ENCODE results near the gene MED23.

The MED23 gene

DNA sequence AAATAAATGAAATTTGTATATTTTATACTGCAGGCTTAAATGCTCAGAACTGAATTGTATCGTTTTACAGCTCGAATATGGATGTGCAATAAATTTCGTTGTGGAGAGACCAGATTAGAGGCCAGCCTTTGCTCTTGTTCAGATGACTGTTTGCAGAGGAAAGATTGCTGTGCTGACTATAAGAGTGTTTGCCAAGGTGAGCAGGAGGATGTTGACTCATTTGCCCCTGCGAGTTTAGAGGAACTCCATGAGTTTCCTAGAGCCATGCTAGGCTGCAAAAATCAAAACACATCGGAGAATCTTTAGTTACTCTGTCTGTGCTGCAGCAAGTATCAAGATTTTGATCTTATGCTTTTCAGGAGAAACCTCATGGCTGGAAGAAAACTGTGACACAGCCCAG, 24.4 kb upstream of the MED23 start:
- TF ChIP-seq, protein P1, sequence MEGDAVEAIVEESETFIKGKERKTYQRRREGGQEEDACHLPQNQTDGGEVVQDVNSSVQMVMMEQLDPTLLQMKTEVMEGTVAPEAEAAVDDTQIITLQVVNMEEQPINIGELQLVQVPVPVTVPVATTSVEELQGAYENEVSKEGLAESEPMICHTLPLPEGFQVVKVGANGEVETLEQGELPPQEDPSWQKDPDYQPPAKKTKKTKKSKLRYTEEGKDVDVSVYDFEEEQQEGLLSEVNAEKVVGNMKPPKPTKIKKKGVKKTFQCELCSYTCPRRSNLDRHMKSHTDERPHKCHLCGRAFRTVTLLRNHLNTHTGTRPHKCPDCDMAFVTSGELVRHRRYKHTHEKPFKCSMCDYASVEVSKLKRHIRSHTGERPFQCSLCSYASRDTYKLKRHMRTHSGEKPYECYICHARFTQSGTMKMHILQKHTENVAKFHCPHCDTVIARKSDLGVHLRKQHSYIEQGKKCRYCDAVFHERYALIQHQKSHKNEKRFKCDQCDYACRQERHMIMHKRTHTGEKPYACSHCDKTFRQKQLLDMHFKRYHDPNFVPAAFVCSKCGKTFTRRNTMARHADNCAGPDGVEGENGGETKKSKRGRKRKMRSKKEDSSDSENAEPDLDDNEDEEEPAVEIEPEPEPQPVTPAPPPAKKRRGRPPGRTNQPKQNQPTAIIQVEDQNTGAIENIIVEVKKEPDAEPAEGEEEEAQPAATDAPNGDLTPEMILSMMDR (IDR thresholded peaks at IDR 0.05; ENCODE audit: borderline replicate concordance, insufficient read depth, low read depth, low read length): no peak
- H3K4me3 ChIP-seq (ENCODE audit: low read depth, low read length): no peak overlapping the region

DNA sequence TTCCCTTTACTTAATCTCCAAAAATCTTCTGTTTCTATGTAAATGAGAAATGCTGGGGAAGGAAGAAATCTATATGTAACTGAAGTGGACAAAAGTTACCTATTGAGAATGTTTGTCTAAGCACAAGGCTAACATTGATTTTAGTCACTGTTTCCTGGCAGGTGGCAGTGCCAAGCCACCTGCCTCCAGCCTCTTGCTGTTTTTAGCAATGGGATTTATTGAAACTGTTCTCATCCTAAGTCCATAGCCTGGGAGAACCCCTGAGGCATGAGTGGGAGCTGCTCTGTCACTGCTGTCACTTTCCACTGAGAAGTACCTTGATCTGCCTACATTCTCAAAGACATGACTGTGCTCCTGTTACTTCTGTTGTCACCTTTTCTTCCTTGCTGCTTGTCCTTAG, 23.7 kb upstream of the MED23 start:
- H3K4me3 ChIP-seq (ENCODE audit: low read depth, low read length): no peak overlapping the region
- TF ChIP-seq, protein P1 (IDR thresholded peaks at IDR 0.05; ENCODE audit: borderline replicate concordance, insufficient read depth, low read depth, low read length): no peak

DNA sequence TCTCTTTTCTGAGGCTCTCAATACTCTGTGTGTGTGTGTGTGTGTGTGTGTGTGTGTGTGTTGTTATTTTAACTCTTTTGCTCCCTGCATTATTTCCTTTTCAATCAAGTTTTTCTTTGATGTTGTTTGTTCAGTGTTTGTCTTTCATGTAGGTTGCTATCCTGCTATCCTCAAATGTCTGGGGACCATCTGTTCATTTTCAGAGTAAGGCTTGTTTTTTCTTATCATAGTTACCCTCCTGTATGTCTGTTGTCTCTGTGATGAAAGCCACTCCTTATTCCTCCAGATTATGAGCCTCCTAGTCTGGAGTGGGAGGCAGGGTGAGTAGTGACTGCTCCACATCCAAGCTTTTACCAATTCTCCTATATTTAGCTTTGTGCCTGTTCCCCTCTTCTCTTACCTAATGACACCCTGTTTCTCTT, 18.2 kb upstream of the MED23 start:
- no peak overlapping the region for H3K4me3 ChIP-seq (ENCODE audit: low read depth, low read length)
- TF ChIP-seq, protein P1 (IDR thresholded peaks at IDR 0.05; ENCODE audit: borderline replicate concordance, insufficient read depth, low read depth, low read length): no peak

DNA sequence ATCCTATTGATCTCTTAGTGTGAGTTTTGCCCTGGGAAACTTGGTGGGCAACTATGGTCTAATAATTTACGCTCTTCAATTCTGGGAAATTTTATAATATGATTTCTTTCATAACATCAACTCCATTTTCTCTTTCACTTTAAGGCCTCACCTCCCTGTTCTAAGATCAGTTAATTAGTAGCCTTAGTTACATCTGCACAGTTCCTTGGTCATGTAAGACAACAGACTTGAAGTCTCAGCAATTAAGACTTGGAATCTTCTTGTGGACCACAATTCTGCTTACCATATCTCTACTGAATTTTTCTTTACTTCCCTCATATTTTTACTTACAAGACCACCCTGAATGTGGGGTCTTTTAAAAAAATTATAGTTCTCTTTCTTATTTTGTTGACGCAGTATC, 17.8 kb upstream of the MED23 start:
- TF ChIP-seq, protein P1 (IDR thresholded peaks at IDR 0.05; ENCODE audit: borderline replicate concordance, insufficient read depth, low read depth, low read length): no peak
- no peak overlapping the region for H3K4me3 ChIP-seq (ENCODE audit: low read depth, low read length)

DNA sequence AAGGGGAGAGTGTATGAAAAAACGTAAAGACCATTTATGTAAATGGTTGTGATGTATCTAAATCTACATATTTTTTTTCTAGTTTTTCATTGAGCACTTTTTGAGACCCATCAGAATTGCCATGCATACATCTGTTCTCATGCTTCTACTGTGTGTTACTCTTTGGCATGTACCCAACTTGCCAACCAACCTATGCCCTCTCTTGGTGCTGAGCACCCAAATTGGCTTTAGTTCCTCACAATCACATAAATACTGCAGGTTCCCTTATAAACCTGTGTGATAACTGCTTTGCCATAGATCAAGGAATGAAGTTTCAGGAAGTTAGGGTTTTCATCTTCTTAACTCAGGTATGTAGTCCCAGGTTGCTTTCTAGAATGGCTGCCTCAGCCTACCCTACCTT, 16.9 kb upstream of the MED23 start:
- TF ChIP-seq, protein P1 (IDR thresholded peaks at IDR 0.05; ENCODE audit: borderline replicate concordance, insufficient read depth, low read depth, low read length): no peak
- no peak overlapping the region for H3K4me3 ChIP-seq (ENCODE audit: low read depth, low read length)

DNA sequence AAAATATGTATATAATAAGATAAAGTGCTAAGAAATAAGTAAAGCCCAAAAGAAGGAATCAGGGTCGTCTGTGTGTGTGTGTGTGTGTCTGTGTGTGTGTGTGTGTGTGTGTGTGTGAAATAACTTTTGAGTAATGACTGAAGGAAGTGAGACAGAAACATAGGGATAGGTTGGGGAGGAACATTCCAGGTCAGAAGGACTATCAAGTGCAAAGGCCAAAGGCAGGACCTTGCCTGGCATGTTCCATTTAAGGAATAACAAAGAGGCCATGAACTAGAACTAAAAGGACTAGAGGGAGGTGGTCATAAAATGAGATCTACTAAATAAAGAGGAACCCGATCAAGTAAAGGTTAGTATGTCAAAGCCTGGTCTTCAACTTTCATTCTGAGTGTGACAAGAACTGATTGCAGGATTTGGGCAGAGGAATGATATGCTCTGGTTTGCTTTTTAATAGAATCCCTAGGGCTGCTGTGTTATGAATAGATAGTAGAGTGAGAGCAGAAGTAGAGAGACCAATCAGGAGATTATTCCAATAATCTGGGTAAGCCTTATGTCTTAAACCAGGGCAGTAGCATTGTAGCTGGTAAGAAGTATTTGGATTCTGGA, 15.9 kb upstream of the MED23 start:
- no peak overlapping the region for H3K4me3 ChIP-seq (ENCODE audit: low read depth, low read length)
- TF ChIP-seq, protein P1 (IDR thresholded peaks at IDR 0.05; ENCODE audit: borderline replicate concordance, insufficient read depth, low read depth, low read length): no peak

DNA sequence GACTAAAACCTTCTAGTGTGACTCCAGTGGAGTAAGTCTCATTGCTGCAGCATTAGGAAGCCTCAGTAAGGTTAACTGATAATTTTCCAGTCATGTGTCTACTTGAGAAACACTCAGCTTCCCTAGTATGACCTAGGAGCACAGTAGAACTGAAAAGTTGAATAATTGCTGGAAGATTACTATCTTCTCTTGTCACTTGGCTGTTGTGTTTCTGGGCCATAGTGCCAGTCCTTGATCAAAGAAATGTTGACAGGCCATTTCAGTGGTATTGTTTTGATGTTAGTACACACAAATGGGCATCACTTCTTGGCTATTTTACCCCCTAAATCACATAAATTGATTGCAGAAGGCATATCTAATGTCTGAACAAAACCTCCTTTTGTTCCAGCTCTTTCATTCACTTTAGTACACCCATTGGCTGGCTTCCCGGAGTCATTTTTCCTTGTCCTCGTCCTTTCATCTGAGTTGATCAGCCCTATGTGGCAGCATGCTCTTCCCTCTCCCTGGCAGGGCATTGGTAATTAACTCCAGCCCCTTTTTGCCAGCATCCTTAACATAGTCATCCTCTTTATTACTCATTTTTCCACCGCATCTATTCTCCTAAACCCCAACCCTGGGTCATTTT, 15.1 kb upstream of the MED23 start:
- TF ChIP-seq, protein P1 (IDR thresholded peaks at IDR 0.05; ENCODE audit: borderline replicate concordance, insufficient read depth, low read depth, low read length): no peak
- no peak overlapping the region for H3K4me3 ChIP-seq (ENCODE audit: low read depth, low read length)

Measured in GM12875 (cell line).